ENCODE data around the gene GVQW3.

The GVQW3 gene

DNA sequence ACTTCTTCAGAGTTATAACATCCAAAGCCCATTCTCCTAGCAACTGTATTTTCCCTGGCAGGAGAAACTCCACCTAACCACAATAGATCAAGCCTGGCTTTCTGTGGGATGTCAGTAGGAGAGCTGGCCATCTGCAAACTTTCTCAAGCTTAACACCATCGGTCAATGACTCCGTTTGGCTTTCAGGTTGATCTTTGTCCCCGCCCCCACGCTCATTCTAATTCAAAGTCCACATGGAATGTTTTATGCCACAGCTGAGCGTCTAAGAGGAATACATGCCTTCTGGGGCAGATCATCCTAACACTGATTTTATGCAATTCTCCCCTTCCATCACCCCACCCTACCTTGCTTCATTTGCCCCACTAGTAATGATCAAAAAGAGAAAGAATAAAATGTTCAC is 4.8 kb downstream of the GVQW3 start:
- Histone ChIP-seq H3K9me3 (ENCODE audit: insufficient read depth, low read length) (peaks cover 4% of the 10 kb centered on the region; the same call in 1 of the 2 replicates), H3K36me3 (ENCODE audit: insufficient read depth, insufficient read length, low read length) (peaks cover 11% of the 10 kb centered on the region), H3K4me3 (ENCODE audit: insufficient read length, low read depth) (no peak overlapping the region), H3K4me1 (ENCODE audit: insufficient read depth, insufficient read length) (peaks cover 4% of the 10 kb centered on the region), H3K9ac (ENCODE audit: insufficient read length, low read depth) (no peak overlapping the region), H3K27me3 (ENCODE audit: insufficient read depth, insufficient read length) (no peaks in the 10 kb centered on the region)
- TF ChIP-seq SUZ12 (IDR thresholded peaks at IDR 0.05; ENCODE audit: extremely low read depth, insufficient read depth, insufficient read length) (no peak), ZNF274 (IDR thresholded peaks at IDR 0.05; ENCODE audit: low read depth, low read length) (no peak), YY1 (IDR thresholded peaks at IDR 0.05; ENCODE audit: insufficient read depth, insufficient read length) (no peak)
- DNase-seq (ENCODE audit: low read depth, low spot score) = peak; percentile 9

DNA sequence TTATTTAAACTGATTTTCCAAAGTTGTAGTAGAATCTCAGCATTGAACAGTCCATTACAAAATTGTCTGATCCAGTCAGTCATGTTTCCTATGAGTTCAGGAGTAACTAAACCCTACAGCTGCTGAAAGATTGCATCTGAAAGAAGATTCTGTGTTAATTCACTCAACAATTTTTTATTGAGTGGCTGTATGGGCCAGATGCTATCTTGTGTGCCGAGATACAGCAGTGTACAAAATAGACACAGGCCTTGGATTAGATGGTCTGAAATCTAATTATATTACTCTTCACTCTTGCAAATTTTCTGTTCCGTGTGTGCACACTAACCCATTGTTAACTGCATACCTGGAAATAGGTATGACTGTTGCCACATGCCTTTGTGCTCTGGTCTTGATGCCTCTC is 7.3 kb downstream of the GVQW3 start:
- no peak for DNase-seq (ENCODE audit: low read depth, low spot score)
- Histone ChIP-seq H3K9me3 (ENCODE audit: insufficient read depth, low read length) (no peaks in the 10 kb centered on the region), H3K4me1 (ENCODE audit: insufficient read depth, insufficient read length) (no peaks in the 10 kb centered on the region), H3K4me3 (ENCODE audit: insufficient read length, low read depth) (no peak overlapping the region), H3K36me3 (ENCODE audit: insufficient read depth, insufficient read length, low read length) (peaks cover 5% of the 10 kb centered on the region), H3K27me3 (ENCODE audit: insufficient read depth, insufficient read length) (no peaks in the 10 kb centered on the region), H3K9ac (ENCODE audit: insufficient read length, low read depth) (no peak overlapping the region)
- TF ChIP-seq ZNF274 (IDR thresholded peaks at IDR 0.05; ENCODE audit: low read depth, low read length) = no peak
- TF ChIP-seq SUZ12 (IDR thresholded peaks at IDR 0.05; ENCODE audit: extremely low read depth, insufficient read depth, insufficient read length) = no peak
- TF ChIP-seq YY1 (IDR thresholded peaks at IDR 0.05; ENCODE audit: insufficient read depth, insufficient read length) = no peak

DNA sequence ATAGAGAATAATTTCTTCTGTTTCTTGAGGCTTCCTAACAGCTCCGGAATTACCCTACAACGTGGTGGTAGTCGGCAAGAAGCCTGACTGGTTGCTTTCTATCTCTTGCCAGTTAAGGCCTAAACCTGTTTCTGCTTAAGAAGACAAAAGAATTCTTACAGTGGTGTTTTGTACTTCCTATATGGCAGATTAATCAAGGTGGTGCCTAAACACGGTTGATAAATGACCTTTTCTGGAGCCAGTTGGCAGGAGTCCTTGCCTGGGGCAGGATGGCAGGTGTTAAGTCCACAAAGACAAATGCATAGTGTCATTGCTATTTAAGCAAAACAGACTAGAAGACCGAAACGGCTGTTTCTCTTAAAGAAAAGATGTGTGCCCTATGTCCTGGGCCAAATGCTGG is 9.9 kb downstream of the GVQW3 start:
- TF ChIP-seq SUZ12 (IDR thresholded peaks at IDR 0.05; ENCODE audit: extremely low read depth, insufficient read depth, insufficient read length) (no peak), ZNF274 (IDR thresholded peaks at IDR 0.05; ENCODE audit: low read depth, low read length) (no peak), YY1 (IDR thresholded peaks at IDR 0.05; ENCODE audit: insufficient read depth, insufficient read length) (no peak)

DNA sequence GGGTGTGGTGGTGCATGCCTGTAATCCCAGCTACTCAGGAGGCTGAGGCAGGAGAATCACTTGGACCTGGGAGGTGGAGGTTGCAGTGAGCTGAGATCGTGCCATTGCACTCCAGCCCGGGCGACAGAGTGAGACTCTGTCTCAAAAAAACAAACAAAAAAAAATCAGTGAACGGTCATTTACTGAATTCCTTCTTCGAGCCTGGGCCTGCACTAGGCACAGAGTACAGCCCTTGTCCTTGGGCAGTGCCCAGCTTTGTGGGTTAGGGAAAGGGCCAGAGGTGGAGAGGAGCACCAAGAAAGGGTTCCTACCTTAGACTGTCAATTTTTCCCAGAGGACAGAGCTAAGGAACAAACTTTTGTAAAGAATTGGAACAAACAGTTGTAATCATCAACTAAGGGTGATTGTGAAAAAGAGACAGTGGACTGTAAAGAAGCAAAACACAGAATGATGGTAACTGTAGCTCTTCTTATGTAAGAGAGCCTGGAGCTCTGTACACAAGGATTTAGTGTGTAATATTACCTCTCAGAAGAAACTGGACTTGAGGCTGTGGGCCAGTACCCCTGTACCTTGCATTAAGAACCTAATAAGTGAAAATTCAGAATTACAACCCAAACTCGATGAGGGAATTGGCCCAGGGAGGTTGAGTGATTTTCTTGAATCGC is 10.8 kb downstream of the GVQW3 start:
- Histone ChIP-seq H3K9ac (ENCODE audit: insufficient read length, low read depth) (no peak overlapping the region), H3K9me3 (ENCODE audit: insufficient read depth, low read length) (no peaks in the 10 kb centered on the region), H3K36me3 (ENCODE audit: insufficient read depth, insufficient read length, low read length) (no peaks in the 10 kb centered on the region), H3K4me1 (ENCODE audit: insufficient read depth, insufficient read length) (no peaks in the 10 kb centered on the region), H3K27me3 (ENCODE audit: insufficient read depth, insufficient read length) (no peaks in the 10 kb centered on the region), H3K4me3 (ENCODE audit: insufficient read length, low read depth) (no peak overlapping the region)
- DNase-seq (ENCODE audit: low read depth, low spot score) = no peak
- TF ChIP-seq SUZ12 (IDR thresholded peaks at IDR 0.05; ENCODE audit: extremely low read depth, insufficient read depth, insufficient read length) = no peak
- no peak for TF ChIP-seq YY1 (IDR thresholded peaks at IDR 0.05; ENCODE audit: insufficient read depth, insufficient read length)
- TF ChIP-seq ZNF274 (IDR thresholded peaks at IDR 0.05; ENCODE audit: low read depth, low read length) = no peak

More for the DNA sequence above, 9.9 kb downstream of the GVQW3 start:
- H3K9ac ChIP-seq (ENCODE audit: insufficient read length, low read depth) = no peak overlapping the region
- H3K27me3 ChIP-seq (ENCODE audit: insufficient read depth, insufficient read length) = no peaks in the 10 kb centered on the region
- no peak overlapping the region for H3K4me3 ChIP-seq (ENCODE audit: insufficient read length, low read depth)
- no peaks in the 10 kb centered on the region for H3K9me3 ChIP-seq (ENCODE audit: insufficient read depth, low read length)
- H3K4me1 ChIP-seq (ENCODE audit: insufficient read depth, insufficient read length) = no peaks in the 10 kb centered on the region
- H3K36me3 ChIP-seq (ENCODE audit: insufficient read depth, insufficient read length, low read length) = no peaks in the 10 kb centered on the region
- no peak for DNase-seq (ENCODE audit: low read depth, low spot score)

DNA sequence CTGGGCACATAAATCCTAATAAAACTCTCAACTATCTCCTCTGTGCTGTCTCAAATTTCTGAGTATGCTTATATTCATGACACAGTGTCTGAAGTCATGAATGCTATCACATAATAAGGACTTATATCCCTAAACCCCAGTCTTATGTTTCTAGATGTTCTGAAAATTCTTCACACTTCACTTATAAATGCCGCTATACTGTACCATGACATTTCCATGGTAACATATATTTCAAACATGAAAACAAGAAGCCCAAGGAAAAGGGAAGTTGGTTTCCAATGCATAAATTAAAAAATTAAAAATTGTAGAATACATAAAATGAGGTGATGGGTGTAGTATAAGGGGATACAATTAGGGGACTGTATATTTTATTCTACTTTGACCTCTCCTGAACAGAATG is 11.7 kb downstream of the GVQW3 start:
- Histone ChIP-seq H3K9ac (ENCODE audit: insufficient read length, low read depth) (no peak overlapping the region), H3K36me3 (ENCODE audit: insufficient read depth, insufficient read length, low read length) (no peaks in the 10 kb centered on the region), H3K4me1 (ENCODE audit: insufficient read depth, insufficient read length) (no peaks in the 10 kb centered on the region), H3K9me3 (ENCODE audit: insufficient read depth, low read length) (no peaks in the 10 kb centered on the region), H3K27me3 (ENCODE audit: insufficient read depth, insufficient read length) (no peaks in the 10 kb centered on the region), H3K4me3 (ENCODE audit: insufficient read length, low read depth) (no peak overlapping the region)
- no peak for DNase-seq (ENCODE audit: low read depth, low spot score)
- no peak for TF ChIP-seq SUZ12 (IDR thresholded peaks at IDR 0.05; ENCODE audit: extremely low read depth, insufficient read depth, insufficient read length)
- no peak for TF ChIP-seq YY1 (IDR thresholded peaks at IDR 0.05; ENCODE audit: insufficient read depth, insufficient read length)
- no peak for TF ChIP-seq ZNF274 (IDR thresholded peaks at IDR 0.05; ENCODE audit: low read depth, low read length)

DNA sequence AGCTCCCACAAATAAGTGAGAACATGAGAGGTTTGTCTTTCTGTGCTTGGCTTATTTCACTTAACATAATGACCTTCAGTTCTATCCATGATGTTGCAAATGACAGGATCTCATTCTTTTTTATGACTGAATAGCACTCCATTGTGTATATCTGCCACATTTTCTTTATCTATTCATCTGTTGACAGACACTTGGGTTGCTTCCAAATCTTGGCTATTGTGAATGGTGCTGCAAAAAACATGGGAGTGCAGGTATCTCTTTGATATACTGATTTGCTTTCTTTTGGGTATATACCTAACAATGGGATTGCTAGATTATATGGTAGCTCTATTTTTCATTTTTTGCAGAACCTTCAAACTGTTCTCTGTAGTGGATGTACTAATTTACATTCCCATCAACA is 13.3 kb downstream of the GVQW3 start:
- H3K36me3 ChIP-seq (ENCODE audit: insufficient read depth, insufficient read length, low read length) = no peaks in the 10 kb centered on the region
- no peak for DNase-seq (ENCODE audit: low read depth, low spot score)
- no peaks in the 10 kb centered on the region for H3K27me3 ChIP-seq (ENCODE audit: insufficient read depth, insufficient read length)
- H3K9me3 ChIP-seq (ENCODE audit: insufficient read depth, low read length) = no peaks in the 10 kb centered on the region
- TF ChIP-seq ZNF274 (IDR thresholded peaks at IDR 0.05; ENCODE audit: low read depth, low read length) (no peak), YY1 (IDR thresholded peaks at IDR 0.05; ENCODE audit: insufficient read depth, insufficient read length) (no peak), SUZ12 (IDR thresholded peaks at IDR 0.05; ENCODE audit: extremely low read depth, insufficient read depth, insufficient read length) (no peak)
- H3K4me3 ChIP-seq (ENCODE audit: insufficient read length, low read depth) = no peak overlapping the region
- H3K4me1 ChIP-seq (ENCODE audit: insufficient read depth, insufficient read length) = no peaks in the 10 kb centered on the region
- H3K9ac ChIP-seq (ENCODE audit: insufficient read length, low read depth) = no peak overlapping the region

DNA sequence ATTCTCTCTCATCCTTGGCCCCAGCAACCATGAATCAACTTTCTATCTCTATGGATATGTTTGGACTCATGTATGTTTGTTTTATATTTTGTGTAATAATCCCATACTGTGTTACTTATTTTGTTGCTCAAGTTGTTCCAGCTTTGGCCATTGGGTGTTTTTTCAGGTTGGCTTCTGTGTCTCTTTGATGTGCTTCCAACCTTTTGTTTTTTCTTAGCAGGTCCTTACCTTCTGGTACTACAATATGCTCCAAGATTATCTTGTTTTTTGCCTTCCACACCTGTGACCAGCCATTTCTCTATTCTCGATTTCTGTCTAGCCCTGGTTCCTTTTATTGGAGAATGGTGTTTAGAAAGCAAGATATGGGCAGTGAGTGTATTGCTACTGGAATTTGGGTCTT is 14.2 kb downstream of the GVQW3 start:
- Histone ChIP-seq H3K9me3 (ENCODE audit: insufficient read depth, low read length) (no peaks in the 10 kb centered on the region), H3K4me1 (ENCODE audit: insufficient read depth, insufficient read length) (no peaks in the 10 kb centered on the region)
- no peak for TF ChIP-seq ZNF274 (IDR thresholded peaks at IDR 0.05; ENCODE audit: low read depth, low read length)
- no peak for TF ChIP-seq SUZ12 (IDR thresholded peaks at IDR 0.05; ENCODE audit: extremely low read depth, insufficient read depth, insufficient read length)
- TF ChIP-seq YY1 (IDR thresholded peaks at IDR 0.05; ENCODE audit: insufficient read depth, insufficient read length) = no peak

More for the DNA sequence above, 14.2 kb downstream of the GVQW3 start:
- Histone ChIP-seq H3K4me3 (ENCODE audit: insufficient read length, low read depth) (no peak overlapping the region), H3K36me3 (ENCODE audit: insufficient read depth, insufficient read length, low read length) (no peaks in the 10 kb centered on the region), H3K27me3 (ENCODE audit: insufficient read depth, insufficient read length) (no peaks in the 10 kb centered on the region), H3K9ac (ENCODE audit: insufficient read length, low read depth) (no peak overlapping the region)
- no peak for DNase-seq (ENCODE audit: low read depth, low spot score)
